BJ (cell line): Measurements from ENCODE around the gene LYPD3. TPM values are rescaled to one million over a fixed set of nuclear protein-coding genes. Genes with fewer than 3 reads are reported as not detected.

Source experiments
- CTCF ChIA-PET: fragments of 350-600 bp; formaldehyde crosslinking; extraction: SDS; loops from one replicate; lab custom pipeline; 2021; ENCODE audit warnings: antibody characterized with exemption, inconsistent platforms; lab: Yijun Ruan, JAX
- POLR2A ChIA-PET: fragments of 300-600 bp; sonication (Branson Sonifier 250); formaldehyde crosslinking; extraction: SDS; loops from one replicate; lab custom pipeline; 2021; ENCODE audit warnings: antibody characterized with exemption; lab: Charles Lee
- DNase-seq: peaks from one replicate; pipeline ENCODE4 v3.0.0-alpha.2; 2011; ENCODE audit warnings: low read depth
- H3K27me3 ChIP-seq: 2 replicates; pipeline ENCODE4 v1.6.0; 2011; ENCODE audit warnings: low read length; ENCODE audit not compliant: control insufficient read depth, insufficient read depth
- H3K36me3 ChIP-seq: 2 replicates; pipeline ENCODE4 v1.5.1; 2011; ENCODE audit warnings: low read length; ENCODE audit not compliant: control insufficient read depth, insufficient read depth
- H3K4me3 ChIP-seq: 2 replicates; pipeline ENCODE4 v1.5.1; 2011; ENCODE audit warnings: low read depth, mild to moderate bottlenecking, control low read depth, low read length
- CTCF ChIP-seq: IDR thresholded peaks from 2 replicates; pipeline ENCODE4 v1.5.1; 2011; ENCODE audit warnings: low read depth, mild to moderate bottlenecking, control low read depth, inconsistent platforms, low read length, moderate library complexity; ENCODE audit not compliant: insufficient read depth
- polyA plus RNA-seq: library from polyadenylated mRNA; depleted of rRNA; stranded (reverse); fragments of >200 nt; gene quantifications from 2 replicates; pipeline ENCODE4 v1.2.3, GENCODE V29; 2011

Gene LYPD3
- polyA plus RNA-seq, 1 experiment: 0.70 TPM

DNA sequence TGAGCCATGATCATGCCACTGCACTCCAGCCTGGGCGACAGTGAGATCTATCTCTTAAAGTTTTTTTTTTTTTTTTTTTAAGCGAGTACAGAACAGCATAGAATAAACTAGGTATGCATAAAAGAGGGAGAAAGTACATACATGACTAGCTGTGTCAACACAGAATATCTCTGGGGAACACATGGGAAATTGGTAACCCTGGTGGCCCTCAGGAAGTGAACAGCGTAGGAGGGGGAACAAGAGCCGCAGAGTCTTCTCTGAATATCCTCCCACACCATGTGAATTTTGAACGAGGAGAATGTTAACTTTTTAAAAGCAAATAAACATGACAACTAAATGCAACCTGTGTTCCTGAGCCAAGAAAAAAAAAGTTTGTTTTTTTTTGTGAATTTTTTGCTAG lies 23.9 kb upstream of the LYPD3 start:
- no peak for TF ChIP-seq CTCF
- POLR2A ChIA-PET: no interaction called here
- Histone ChIP-seq H3K36me3 (peaks cover 7% of the 10 kb centered on the region), H3K4me3 (no peak overlapping the region), H3K27me3 (no peaks in the 10 kb centered on the region)
- DNase-seq: no peak
- CTCF ChIA-PET: no interaction called here

DNA sequence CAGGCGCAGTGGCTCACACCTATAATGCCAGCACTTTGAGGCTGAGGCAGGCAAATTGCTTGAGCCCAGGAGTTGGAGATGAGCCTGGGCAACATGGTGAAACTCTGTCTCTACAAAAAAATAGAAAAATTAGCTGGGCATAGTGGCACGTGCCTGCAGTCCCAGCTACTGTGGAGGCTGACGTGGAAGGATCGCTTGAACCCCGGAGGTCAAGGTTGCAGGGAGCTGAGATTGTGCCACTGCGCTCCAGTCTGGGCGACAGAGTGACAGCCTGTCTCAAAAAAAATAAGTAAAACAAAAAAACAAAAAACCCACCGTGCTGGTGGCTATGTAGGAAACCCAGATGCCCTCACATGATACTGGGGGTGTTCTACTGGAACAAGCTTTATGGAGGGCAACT lies 22.8 kb upstream of the LYPD3 start:
- ChIA-PET CTCF (interaction anchor here (1.0 kb wide), 1 partner anchor 9 kb away, joined by 3 read pairs; no protein-coding TSS in a partner anchor), POLR2A (no interaction called here)
- Histone ChIP-seq H3K4me3 (no peak overlapping the region), H3K27me3 (no peaks in the 10 kb centered on the region), H3K36me3 (peaks cover 6% of the 10 kb centered on the region)
- DNase-seq: no peak
- TF ChIP-seq CTCF: no peak

DNA sequence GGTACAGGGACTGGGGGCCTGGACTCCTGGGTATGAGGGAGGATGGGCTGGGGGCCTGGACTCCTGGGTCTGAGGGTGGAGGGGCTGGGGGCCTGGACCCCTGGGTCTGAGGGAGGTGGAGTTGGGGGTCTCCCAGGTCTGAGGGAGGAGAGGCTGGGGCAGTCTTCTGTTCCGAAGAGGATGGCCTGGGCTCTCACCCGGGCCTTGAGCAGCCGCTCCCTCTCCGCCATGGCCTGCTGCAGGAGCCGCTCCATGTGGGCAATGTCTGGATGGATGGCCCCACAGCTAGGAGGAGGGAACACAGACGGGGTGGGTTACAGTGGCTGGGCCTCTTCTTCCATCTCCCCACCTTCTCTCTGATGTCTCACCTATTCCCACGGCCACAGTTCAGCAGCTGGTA lies 21.0 kb upstream of the LYPD3 start:
- CTCF ChIA-PET: no interaction called here
- no peak for TF ChIP-seq CTCF
- POLR2A ChIA-PET: no interaction called here
- no peak overlapping the region for H3K4me3 ChIP-seq
- H3K27me3 ChIP-seq: no peaks in the 10 kb centered on the region
- H3K36me3 ChIP-seq: peaks cover 6% of the 10 kb centered on the region
- no peak for DNase-seq

GRCh38 chr19:43485951-43486350 lies 20.5 kb upstream of the LYPD3 start:
- H3K4me3 ChIP-seq: no peak overlapping the region
- H3K36me3 ChIP-seq: peaks cover 6% of the 10 kb centered on the region
- CTCF ChIA-PET: no interaction called here
- POLR2A ChIA-PET: no interaction called here
- H3K27me3 ChIP-seq: no peaks in the 10 kb centered on the region
- DNase-seq: no peak
- no peak for TF ChIP-seq CTCF

DNA sequence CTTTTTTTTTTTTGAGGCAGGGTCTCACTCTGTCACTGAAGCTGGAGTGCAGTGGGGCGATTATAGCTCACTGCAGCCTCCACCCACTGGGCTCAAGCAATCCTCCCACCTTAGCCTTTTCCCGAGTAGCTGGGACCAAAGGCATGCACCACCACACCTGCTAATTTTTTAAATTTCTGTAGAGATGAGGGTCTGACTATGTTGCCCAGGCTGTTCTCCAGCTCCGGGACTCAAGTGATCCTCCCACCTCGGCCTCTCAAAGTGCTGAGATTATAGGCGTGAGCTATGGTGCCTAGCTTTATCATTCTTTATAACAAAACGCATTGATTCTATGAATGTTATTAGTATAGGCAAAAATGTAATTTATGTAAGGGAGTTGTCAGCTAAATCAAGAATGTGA lies 17.9 kb upstream of the LYPD3 start:
- Histone ChIP-seq H3K27me3 (no peaks in the 10 kb centered on the region), H3K4me3 (no peak overlapping the region), H3K36me3 (peaks cover 3% of the 10 kb centered on the region; the same call in 1 of the 2 replicates)
- ChIA-PET CTCF (interaction anchor here (1.1 to 2.4 kb wide), 2 partner anchors 36 kb away, joined by 3 to 6 read pairs; no protein-coding TSS in a partner anchor), POLR2A (no interaction called here)
- no peak for DNase-seq
- no peak for TF ChIP-seq CTCF
